Measurements from ENCODE around the gene CKAP2L.

- no peak for TF ChIP-seq TAF1 (IDR thresholded peaks at IDR 0.05; ENCODE audit: borderline replicate concordance, low read depth, low read length)
- no peak for TF ChIP-seq POLR2A (IDR thresholded peaks at IDR 0.05; ENCODE audit: low read depth, low read length)
- TF ChIP-seq POLR2AphosphoS5 (IDR thresholded peaks at IDR 0.05; ENCODE audit: low read depth, low read length) = no peak
These were observed 18.8 kb upstream of the CKAP2L start for GRCh38 chr2:112783187-112783714.

Data from GM12892 (cell line).